NCI-H1105 treated with DMSO at 0.1 percent for 48 hours (cell line): ENCODE measurements around the gene YY1.
"Not testable (repeated sequence)": the region's sequence is repeated elsewhere in the genome, so short reads cannot be mapped to it uniquely, and the experiment has no call there.

Source experiments
- DNase-seq: peaks from one replicate; lab custom pipeline; 2025; lab: John Stamatoyannopoulos, UW

The YY1 gene

GRCh38 chr14:100243020-100243419 lies 4.1 kb downstream of the YY1 start:
- DNase-seq = no peak

GRCh38 chr14:100246809-100247428 lies 8.0 kb downstream of the YY1 start:
- peak; percentile 55 for DNase-seq

GRCh38 chr14:100250732-100251465 lies 12.0 kb downstream of the YY1 start:
- no peak for DNase-seq

GRCh38 chr14:100252684-100253083 lies 13.7 kb downstream of the YY1 start:
- DNase-seq = no peak

- no peak for DNase-seq
Measured at GRCh38 chr14:100256339-100256895, 17.5 kb downstream of the YY1 start.

GRCh38 chr14:100261621-100262020 lies 22.7 kb downstream of the YY1 start:
- DNase-seq = no peak

- DNase-seq = no peak
Measured at GRCh38 chr14:100262545-100262944, 23.6 kb downstream of the YY1 start.

GRCh38 chr14:100263141-100263540 lies 24.2 kb downstream of the YY1 start:
- DNase-seq = no peak

GRCh38 chr14:100267990-100268389 lies 29.0 kb downstream of the YY1 start:
- no peak for DNase-seq

GRCh38 chr14:100268591-100269207 lies 29.8 kb downstream of the YY1 start:
- DNase-seq = no peak

GRCh38 chr14:100271247-100271939 lies 32.4 kb downstream of the YY1 start:
- DNase-seq = peak; percentile 4

GRCh38 chr14:100274250-100274649 lies 35.3 kb downstream of the YY1 start:
- no peak for DNase-seq

- no peak for DNase-seq
Measured at GRCh38 chr14:100275214-100275613, 36.3 kb downstream of the YY1 start.

GRCh38 chr14:100278702-100279101 lies 39.8 kb downstream of the YY1 start:
- no peak for DNase-seq

- DNase-seq = no peak
Measured at GRCh38 chr14:100279133-100279532, 40.2 kb downstream of the YY1 start.

GRCh38 chr14:100279563-100279962 lies 40.6 kb downstream of the YY1 start:
- no peak for DNase-seq

GRCh38 chr14:100281286-100282082 lies 42.5 kb downstream of the YY1 start:
- DNase-seq = no peak

- no peak for DNase-seq
Measured at GRCh38 chr14:100282083-100282350, 43.1 kb downstream of the YY1 start.

GRCh38 chr14:100282766-100283419 lies 43.9 kb downstream of the YY1 start:
- DNase-seq = no peak

GRCh38 chr14:100283436-100283835 lies 44.5 kb downstream of the YY1 start:
- not testable (repeated sequence) for DNase-seq
